ENCODE measurements around the gene SLC17A6. TPM values are rescaled to one million over a fixed set of nuclear protein-coding genes. Genes with fewer than 3 reads are reported as not detected.

SLC17A6 gene
- total RNA-seq, 2 donors from 2014 or later = not detected

GRCh38 chr11:22347857-22348487 is 9.8 kb downstream of the SLC17A6 start:
- peaks cover 0 to 4% of the 10 kb centered on the region in 2 donors for H3K36me3 Mint-ChIP-seq
- DNase-seq (ENCODE audit: low spot score in 2 of 2) (no peak), ATAC-seq (no peak)
- H3K9me3 Mint-ChIP-seq = no peaks in the 10 kb centered on the region
- H3K27ac Mint-ChIP-seq = no peak overlapping the region

- ATAC-seq (no peak), DNase-seq (ENCODE audit: low spot score in 2 of 2) (no peak)
- Mint-ChIP-seq H3K27ac (no peak overlapping the region), H3K36me3 (no peaks in the 10 kb centered on the region), H3K9me3 (no peaks in the 10 kb centered on the region)
These were observed 11.3 kb downstream of the SLC17A6 start for GRCh38 chr11:22349491-22349890.

GRCh38 chr11:22359295-22359694 is 21.1 kb downstream of the SLC17A6 start:
- H3K36me3 Mint-ChIP-seq = no peaks in the 10 kb centered on the region

GRCh38 chr11:22371160-22371559 is 33.0 kb downstream of the SLC17A6 start:
- no peaks in the 10 kb centered on the region for H3K36me3 Mint-ChIP-seq
- H3K27ac Mint-ChIP-seq = no peak overlapping the region
- no peak for ATAC-seq
- no peaks in the 10 kb centered on the region for H3K9me3 Mint-ChIP-seq
- DNase-seq (ENCODE audit: low spot score in 2 of 2) = no peak

More at GRCh38 chr11:22359295-22359694, 21.1 kb downstream of the SLC17A6 start:
- DNase-seq (ENCODE audit: low spot score in 2 of 2) (no peak), ATAC-seq (no peak)
- Mint-ChIP-seq H3K9me3 (no peaks in the 10 kb centered on the region), H3K27ac (no peak overlapping the region)

- H3K9me3 Mint-ChIP-seq = no peaks in the 10 kb centered on the region
- ATAC-seq = no peak
- H3K36me3 Mint-ChIP-seq = no peaks in the 10 kb centered on the region
- no peak for DNase-seq (ENCODE audit: low spot score in 2 of 2)
- no peak overlapping the region for H3K27ac Mint-ChIP-seq
These were observed 48.9 kb downstream of the SLC17A6 start for GRCh38 chr11:22387126-22387525.

- Mint-ChIP-seq H3K9me3 (no peaks in the 10 kb centered on the region), H3K27ac (no peak overlapping the region), H3K36me3 (no peaks in the 10 kb centered on the region)
- no peak for DNase-seq (ENCODE audit: low spot score in 2 of 2)
- no peak for ATAC-seq
These were observed 51.5 kb downstream of the SLC17A6 start for GRCh38 chr11:22389526-22390282.

- Mint-ChIP-seq H3K36me3 (no peaks in the 10 kb centered on the region), H3K9me3 (no peaks in the 10 kb centered on the region), H3K27ac (no peak overlapping the region)
- no peak for DNase-seq (ENCODE audit: low spot score in 2 of 2)
- ATAC-seq = no peak
These were observed 52.1 kb downstream of the SLC17A6 start for GRCh38 chr11:22390283-22390655.

GRCh38 chr11:22392561-22392960 is 54.4 kb downstream of the SLC17A6 start:
- no peak for DNase-seq (ENCODE audit: low spot score in 2 of 2)
- Mint-ChIP-seq H3K9me3 (no peaks in the 10 kb centered on the region), H3K27ac (no peak overlapping the region), H3K36me3 (no peaks in the 10 kb centered on the region)
- ATAC-seq = no peak

GRCh38 chr11:22405377-22405776 is 67.2 kb downstream of the SLC17A6 start:
- Mint-ChIP-seq H3K27ac (no peak overlapping the region), H3K36me3 (no peaks in the 10 kb centered on the region), H3K9me3 (no peaks in the 10 kb centered on the region)
- no peak for ATAC-seq
- DNase-seq (ENCODE audit: low spot score in 2 of 2) = no peak

- no peaks in the 10 kb centered on the region for H3K9me3 Mint-ChIP-seq
- no peaks in the 10 kb centered on the region for H3K36me3 Mint-ChIP-seq
- DNase-seq (ENCODE audit: low spot score in 2 of 2) = no peak
- no peak overlapping the region for H3K27ac Mint-ChIP-seq
- ATAC-seq = no peak
These were observed 69.1 kb downstream of the SLC17A6 start for GRCh38 chr11:22407267-22407666.

- H3K9me3 Mint-ChIP-seq = no peaks in the 10 kb centered on the region
- no peak for DNase-seq (ENCODE audit: low spot score in 2 of 2)
- no peaks in the 10 kb centered on the region for H3K36me3 Mint-ChIP-seq
- ATAC-seq = no peak
- no peak overlapping the region for H3K27ac Mint-ChIP-seq
These were observed 69.7 kb downstream of the SLC17A6 start for GRCh38 chr11:22407921-22408320.

GRCh38 chr11:22415476-22415875 is 77.3 kb downstream of the SLC17A6 start:
- DNase-seq (ENCODE audit: low spot score in 2 of 2) (no peak), ATAC-seq (no peak)
- no peak overlapping the region for H3K27ac Mint-ChIP-seq
- no peaks in the 10 kb centered on the region for H3K36me3 Mint-ChIP-seq
- H3K9me3 Mint-ChIP-seq = no peaks in the 10 kb centered on the region

- Mint-ChIP-seq H3K27ac (no peak overlapping the region), H3K36me3 (no peaks in the 10 kb centered on the region), H3K9me3 (no peaks in the 10 kb centered on the region)
- ATAC-seq = no peak
- no peak for DNase-seq (ENCODE audit: low spot score in 2 of 2)
These were observed 78.3 kb downstream of the SLC17A6 start for GRCh38 chr11:22416462-22416861.

GRCh38 chr11:22426915-22427314 is 88.7 kb downstream of the SLC17A6 start:
- no peaks in the 10 kb centered on the region for H3K36me3 Mint-ChIP-seq

More at GRCh38 chr11:22426915-22427314, 88.7 kb downstream of the SLC17A6 start:
- DNase-seq (ENCODE audit: low spot score in 2 of 2) (no peak), ATAC-seq (no peak)
- Mint-ChIP-seq H3K27ac (no peak overlapping the region), H3K9me3 (peaks cover 0 to 4% of the 10 kb centered on the region in 2 donors)

Other genes starting within 250 kb of the SLC17A6 start
- under 1 TPM in 1 of 2 donors, not detected in 1; 0.02 TPM for gene ANO5, start 145.3 kb upstream of the SLC17A6 start, total RNA-seq

All from activated naive CD4-positive, alpha-beta T cell treated with anti-CD3 and anti-CD28 coated beads, Interleukin-2, amount 50 U/mL, for 72 hours (primary cell).